ENCODE measurements around the gene CANT1.

The CANT1 gene

GRCh38 chr17:78977681-78977943 is 32.0 kb downstream of the CANT1 start:
- DNase-seq (ENCODE audit: low read depth), result no peak
- H3K4me3 ChIP-seq (ENCODE audit: low read length), result no peak overlapping the region
- TF ChIP-seq, protein P1, sequence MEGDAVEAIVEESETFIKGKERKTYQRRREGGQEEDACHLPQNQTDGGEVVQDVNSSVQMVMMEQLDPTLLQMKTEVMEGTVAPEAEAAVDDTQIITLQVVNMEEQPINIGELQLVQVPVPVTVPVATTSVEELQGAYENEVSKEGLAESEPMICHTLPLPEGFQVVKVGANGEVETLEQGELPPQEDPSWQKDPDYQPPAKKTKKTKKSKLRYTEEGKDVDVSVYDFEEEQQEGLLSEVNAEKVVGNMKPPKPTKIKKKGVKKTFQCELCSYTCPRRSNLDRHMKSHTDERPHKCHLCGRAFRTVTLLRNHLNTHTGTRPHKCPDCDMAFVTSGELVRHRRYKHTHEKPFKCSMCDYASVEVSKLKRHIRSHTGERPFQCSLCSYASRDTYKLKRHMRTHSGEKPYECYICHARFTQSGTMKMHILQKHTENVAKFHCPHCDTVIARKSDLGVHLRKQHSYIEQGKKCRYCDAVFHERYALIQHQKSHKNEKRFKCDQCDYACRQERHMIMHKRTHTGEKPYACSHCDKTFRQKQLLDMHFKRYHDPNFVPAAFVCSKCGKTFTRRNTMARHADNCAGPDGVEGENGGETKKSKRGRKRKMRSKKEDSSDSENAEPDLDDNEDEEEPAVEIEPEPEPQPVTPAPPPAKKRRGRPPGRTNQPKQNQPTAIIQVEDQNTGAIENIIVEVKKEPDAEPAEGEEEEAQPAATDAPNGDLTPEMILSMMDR (IDR thresholded peaks at IDR 0.05; ENCODE audit: insufficient read depth, low read depth, low read length, missing control alignments), result no peak

DNA sequence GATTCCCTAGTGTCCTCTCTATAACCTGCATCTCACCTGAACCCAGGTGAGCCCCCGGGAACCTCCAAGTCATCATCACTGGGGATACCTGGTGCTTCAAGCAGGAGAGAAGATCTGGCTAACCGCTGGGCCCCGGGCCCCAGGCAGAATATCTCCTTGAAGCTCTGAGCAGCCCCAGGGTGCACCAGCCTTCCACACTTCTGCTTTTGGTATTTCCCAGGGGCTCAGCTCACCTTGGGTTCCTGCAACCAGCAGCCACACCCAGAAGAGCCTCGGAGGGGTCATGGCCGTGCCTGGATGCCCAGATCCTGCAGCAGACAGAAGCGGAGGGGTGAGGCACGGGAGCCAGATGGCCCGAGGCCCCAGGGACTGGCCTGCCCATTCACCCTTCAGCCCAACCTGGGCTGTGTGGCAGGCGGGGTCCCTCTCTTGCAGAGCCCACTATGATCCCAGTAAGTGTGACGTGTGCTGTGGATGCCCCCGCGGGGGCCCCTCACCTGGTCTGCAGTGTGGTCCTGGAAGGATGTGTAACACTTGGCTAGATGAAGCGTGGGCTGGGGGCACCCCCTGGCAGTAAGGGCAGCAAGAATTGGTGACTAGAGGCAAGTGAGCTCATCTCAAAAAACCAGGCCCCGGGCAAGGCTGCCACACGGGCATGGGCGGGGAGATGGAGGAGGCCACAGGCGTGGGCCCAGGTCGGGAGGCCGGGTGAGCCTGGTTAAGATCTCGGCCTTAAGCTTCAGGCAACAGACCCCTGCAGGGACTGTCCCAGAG is 32.5 kb downstream of the CANT1 start:
- DNase-seq (ENCODE audit: low read depth), result no peak
- TF ChIP-seq, protein P1 (IDR thresholded peaks at IDR 0.05; ENCODE audit: insufficient read depth, low read depth, low read length, missing control alignments), result no peak

GRCh38 chr17:78974635-78975591 is 34.7 kb downstream of the CANT1 start:
- H3K4me3 ChIP-seq (ENCODE audit: low read length), result peak overlapping the region; percentile 26
- TF ChIP-seq, protein P1 (IDR thresholded peaks at IDR 0.05; ENCODE audit: insufficient read depth, low read depth, low read length, missing control alignments), result no peak
- peak; percentile 90 for DNase-seq (ENCODE audit: low read depth)

More for the DNA sequence above, 32.5 kb downstream of the CANT1 start:
- no peak overlapping the region for H3K4me3 ChIP-seq (ENCODE audit: low read length)

GRCh38 chr17:78973792-78974520 is 35.6 kb downstream of the CANT1 start:
- DNase-seq (ENCODE audit: low read depth), result no peak
- no peak overlapping the region for H3K4me3 ChIP-seq (ENCODE audit: low read length)
- TF ChIP-seq, protein P1 (IDR thresholded peaks at IDR 0.05; ENCODE audit: insufficient read depth, low read depth, low read length, missing control alignments), result no peak

DNA sequence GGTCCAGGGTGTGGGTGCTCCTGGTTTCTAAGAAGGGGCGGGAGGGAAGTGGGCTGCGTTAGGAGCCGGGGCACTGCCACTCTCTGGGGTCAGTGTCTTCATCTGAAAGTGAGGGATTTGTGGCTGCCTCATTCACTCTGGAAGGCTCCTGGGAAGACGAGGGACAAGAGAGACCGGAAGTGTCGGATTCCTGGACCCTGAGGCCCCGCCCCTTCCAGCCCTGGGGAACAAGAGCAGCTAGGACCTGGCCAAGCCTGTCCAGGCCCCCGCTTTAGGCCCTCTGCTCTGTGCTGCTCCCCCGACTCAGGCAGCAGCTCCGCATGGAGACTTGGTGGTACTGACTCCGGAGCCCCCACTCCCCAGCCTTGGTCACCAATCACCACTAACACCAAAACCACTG is 36.4 kb downstream of the CANT1 start:
- TF ChIP-seq, protein P1 (IDR thresholded peaks at IDR 0.05; ENCODE audit: insufficient read depth, low read depth, low read length, missing control alignments), result no peak
- no peak for DNase-seq (ENCODE audit: low read depth)
- H3K4me3 ChIP-seq (ENCODE audit: low read length), result no peak overlapping the region

GRCh38 chr17:78972507-78973105 is 37.0 kb downstream of the CANT1 start:
- TF ChIP-seq, protein P1 (IDR thresholded peaks at IDR 0.05; ENCODE audit: insufficient read depth, low read depth, low read length, missing control alignments), result no peak
- no peak overlapping the region for H3K4me3 ChIP-seq (ENCODE audit: low read length)
- DNase-seq (ENCODE audit: low read depth), result no peak

Measured in epithelial cell of esophagus (primary cell).